Hepatocyte (in vitro differentiated cells): ENCODE data around the gene UROC1. TPM values are rescaled to one million over a fixed set of nuclear protein-coding genes. Genes with fewer than 3 reads are reported as not detected.

Source experiments
- DNase-seq: peaks from one replicate; pipeline ENCODE4 v3.0.0-alpha.2; 2016; ENCODE audit warnings: low spot score
- H2AFZ ChIP-seq: fragments of 200-600 bp; sonication (generic); 2 replicates; pipeline ENCODE4 v1.6.0; 2016; ENCODE audit warnings: antibody characterized with exemption, mild to moderate bottlenecking
- H3K27ac ChIP-seq: fragments of 200-600 bp; sonication (generic); 2 replicates; pipeline ENCODE4 v1.5.1; 2016; ENCODE audit warnings: mild to moderate bottlenecking
- H3K27me3 ChIP-seq: fragments of 200-600 bp; sonication (generic); 2 replicates; pipeline ENCODE4 v1.6.1; 2016
- H3K36me3 ChIP-seq: fragments of 200-600 bp; sonication (generic); replicated peaks from 2 replicates; pipeline ENCODE4 v1.5.1; 2016; ENCODE audit warnings: low read depth; ENCODE audit not compliant: insufficient read depth
- H3K4me1 ChIP-seq: fragments of 200-600 bp; sonication (generic); 2 replicates; pipeline ENCODE4 v1.5.1; 2016; ENCODE audit warnings: mild to moderate bottlenecking, moderate library complexity; ENCODE audit not compliant: insufficient read depth
- H3K4me2 ChIP-seq: fragments of 200-600 bp; sonication (generic); 2 replicates; pipeline ENCODE4 v1.6.0; 2016
- H3K4me3 ChIP-seq: fragments of 200-600 bp; sonication (generic); 2 replicates; pipeline ENCODE4 v1.5.1; 2016; ENCODE audit warnings: mild to moderate bottlenecking
- H3K79me2 ChIP-seq: fragments of 200-600 bp; sonication (generic); 2 replicates; pipeline ENCODE4 v1.6.0; 2017; ENCODE audit warnings: mild to moderate bottlenecking
- H3K9me2 ChIP-seq: fragments of 200-600 bp; sonication (generic); replicated peaks from 2 replicates; pipeline ENCODE4 v1.6.0; 2017; ENCODE audit warnings: mild to moderate bottlenecking; ENCODE audit not compliant: insufficient read depth
- H3K9me3 ChIP-seq: fragments of 200-600 bp; sonication (generic); 2 replicates; pipeline ENCODE4 v1.5.1; 2016; ENCODE audit warnings: low read depth, mild to moderate bottlenecking
- H4K20me1 ChIP-seq: fragments of 200-600 bp; sonication (generic); 2 replicates; pipeline ENCODE4 v1.6.0; 2016; ENCODE audit warnings: mild to moderate bottlenecking; ENCODE audit not compliant: insufficient read depth, poor library complexity, severe bottlenecking
- CTCF ChIP-seq: fragments of 200-600 bp; sonication (generic); IDR thresholded peaks from 2 replicates; pipeline ENCODE4 v1.5.1; 2016; ENCODE audit warnings: antibody characterized with exemption, mild to moderate bottlenecking; ENCODE audit not compliant: poor library complexity
- EZH2 ChIP-seq: fragments of 200-600 bp; sonication (generic); IDR thresholded peaks from 2 replicates; pipeline ENCODE4 v1.6.1; 2016; ENCODE audit warnings: antibody characterized with exemption, mild to moderate bottlenecking, borderline replicate concordance
- EZH2phosphoT487 ChIP-seq: fragments of 200-600 bp; sonication (generic); IDR thresholded peaks from one replicate; pipeline ENCODE4 v1.6.1; 2018; ENCODE audit warnings: antibody characterized with exemption, mild to moderate bottlenecking, low read depth, moderate library complexity; ENCODE audit not compliant: unreplicated experiment, severe bottlenecking
- WGBS: methylation state at CpG from one replicate; pipeline ENCODE4 v1.1.6; 2016; ENCODE audit warnings: low lambda C conversion rate; ENCODE audit errors: missing lambda C conversion rate; 5-methylcytosine and 5-hydroxymethylcytosine counted together
- polyA plus RNA-seq: library from polyadenylated mRNA; unstranded; fragments of >200 nt; fragmentation: Nextera tagmentation; extraction: Ambion mirVana; gene quantifications from 2 replicates; pipeline ENCODE4 v1.2.1, GENCODE V29; 2016
- total RNA-seq: library from RNA; depleted of rRNA; stranded (reverse); fragments of >200 nt; gene quantifications from 2 replicates; pipeline ENCODE4 v1.2.3, GENCODE V29; 2014

Gene UROC1
- total and polyA plus RNA-seq, 2 experiments from 2014 or later, result 2.3 to 4.2 TPM

GRCh38 chr3:126540342-126540849 lies 22.8 kb upstream of the UROC1 start:
- TF ChIP-seq EZH2, result no peak
- H3K4me2 ChIP-seq, result no peak overlapping the region
- H3K79me2 ChIP-seq, result no peaks in the 10 kb centered on the region
- H3K9me3 ChIP-seq, result no peaks in the 10 kb centered on the region
- H3K9me2 ChIP-seq, result no peaks in the 10 kb centered on the region
- 50% methylated on average over 9 of the region's 9 CpGs for WGBS
- no peaks in the 10 kb centered on the region for H3K36me3 ChIP-seq
- H4K20me1 ChIP-seq, result no peaks in the 10 kb centered on the region
- no peaks in the 10 kb centered on the region for H3K27me3 ChIP-seq
- no peak overlapping the region for H3K27ac ChIP-seq
- no peak overlapping the region for H3K4me3 ChIP-seq
- H3K4me1 ChIP-seq, result no peaks in the 10 kb centered on the region
- H2AFZ ChIP-seq, result no peak overlapping the region
- DNase-seq, result peak; percentile 52

- Histone ChIP-seq H3K4me3 (no peak overlapping the region), H3K4me1 (no peaks in the 10 kb centered on the region), H3K9me3 (no peaks in the 10 kb centered on the region), H3K79me2 (no peaks in the 10 kb centered on the region), H3K27ac (no peak overlapping the region), H3K9me2 (no peaks in the 10 kb centered on the region), H3K27me3 (no peaks in the 10 kb centered on the region), H3K36me3 (no peaks in the 10 kb centered on the region), H3K4me2 (no peak overlapping the region), H4K20me1 (no peaks in the 10 kb centered on the region), H2AFZ (no peak overlapping the region)
- TF ChIP-seq EZH2phosphoT487 (no peak), EZH2 (no peak), CTCF (no peak)
- DNase-seq, result no peak
- 95% methylated on average over 9 of the region's 10 CpGs for WGBS
Measured at GRCh38 chr3:126539558-126540250, 22.1 kb upstream of the UROC1 start.

GRCh38 chr3:126538966-126539365 lies 21.4 kb upstream of the UROC1 start:
- 77% methylated on average over 5 of the region's 5 CpGs for WGBS
- Histone ChIP-seq H3K4me1 (no peaks in the 10 kb centered on the region), H3K9me2 (no peaks in the 10 kb centered on the region), H3K36me3 (no peaks in the 10 kb centered on the region), H3K4me2 (no peak overlapping the region), H3K79me2 (no peaks in the 10 kb centered on the region), H3K27me3 (no peaks in the 10 kb centered on the region), H3K9me3 (no peaks in the 10 kb centered on the region), H4K20me1 (no peaks in the 10 kb centered on the region), H3K4me3 (no peak overlapping the region), H2AFZ (no peak overlapping the region), H3K27ac (no peak overlapping the region)
- DNase-seq, result no peak
- TF ChIP-seq EZH2, result no peak
- TF ChIP-seq CTCF, result no peak
- TF ChIP-seq EZH2phosphoT487, result no peak

GRCh38 chr3:126538316-126538715 lies 20.7 kb upstream of the UROC1 start:
- TF ChIP-seq EZH2phosphoT487, result no peak
- TF ChIP-seq EZH2, result no peak
- no peak for TF ChIP-seq CTCF
- H3K79me2 ChIP-seq, result peaks cover 4% of the 10 kb centered on the region
- DNase-seq, result no peak
- H3K9me2 ChIP-seq, result no peaks in the 10 kb centered on the region
- WGBS, result 87% methylated on average over 9 of the region's 9 CpGs
- H4K20me1 ChIP-seq, result no peaks in the 10 kb centered on the region
- H3K4me3 ChIP-seq, result no peak overlapping the region
- no peaks in the 10 kb centered on the region for H3K4me1 ChIP-seq
- H3K27me3 ChIP-seq, result peaks cover 4% of the 10 kb centered on the region
- H3K36me3 ChIP-seq, result no peaks in the 10 kb centered on the region
- H3K4me2 ChIP-seq, result no peak overlapping the region
- H2AFZ ChIP-seq, result no peak overlapping the region
- no peaks in the 10 kb centered on the region for H3K9me3 ChIP-seq
- H3K27ac ChIP-seq, result no peak overlapping the region
